GM19468 (cell line): Measurements from ENCODE around the gene RNF225.
"Not testable (repeated sequence)": the region's sequence is repeated elsewhere in the genome, so short reads cannot be mapped to it uniquely, and the experiment has no call there.

ENCODE experiments used
- ATAC-seq: cut with Tn5 transposase; IDR thresholded peaks from one replicate; pipeline ENCODE4 v1.9.1; 2021; ENCODE audit warnings: mild to moderate bottlenecking, moderate library complexity, moderate number of reproducible peaks; ENCODE audit not compliant: unreplicated experiment; ENCODE audit errors: extremely low read depth

Gene RNF225

GRCh38 chr19:58406818-58407657, 11.6 kb downstream of the RNF225 start:
- ATAC-seq, result no peak

DNA sequence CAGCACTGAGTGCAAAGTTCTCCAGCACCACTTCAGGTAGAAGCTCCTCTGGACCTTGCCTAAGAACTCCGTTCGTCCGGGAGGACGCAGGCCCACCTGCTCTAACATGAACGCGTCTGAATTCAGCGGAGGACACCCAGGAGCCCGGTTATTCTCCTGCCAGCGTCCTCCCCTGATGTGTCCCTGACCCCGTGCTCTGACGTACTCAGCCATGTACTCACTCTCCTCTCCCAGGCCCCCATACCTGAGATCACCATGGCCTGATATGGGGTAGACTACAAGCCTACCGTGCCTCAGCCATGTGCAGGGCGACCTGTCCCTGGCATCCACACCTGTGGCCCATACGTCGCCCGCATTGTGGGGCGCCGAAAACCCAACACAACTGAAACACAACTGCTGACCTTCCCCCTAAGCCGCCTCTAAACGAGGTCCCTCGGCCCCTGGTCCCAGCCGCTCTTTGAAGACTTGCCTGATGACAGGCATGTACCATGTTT, 12.2 kb downstream of the RNF225 start:
- ATAC-seq, result no peak

DNA sequence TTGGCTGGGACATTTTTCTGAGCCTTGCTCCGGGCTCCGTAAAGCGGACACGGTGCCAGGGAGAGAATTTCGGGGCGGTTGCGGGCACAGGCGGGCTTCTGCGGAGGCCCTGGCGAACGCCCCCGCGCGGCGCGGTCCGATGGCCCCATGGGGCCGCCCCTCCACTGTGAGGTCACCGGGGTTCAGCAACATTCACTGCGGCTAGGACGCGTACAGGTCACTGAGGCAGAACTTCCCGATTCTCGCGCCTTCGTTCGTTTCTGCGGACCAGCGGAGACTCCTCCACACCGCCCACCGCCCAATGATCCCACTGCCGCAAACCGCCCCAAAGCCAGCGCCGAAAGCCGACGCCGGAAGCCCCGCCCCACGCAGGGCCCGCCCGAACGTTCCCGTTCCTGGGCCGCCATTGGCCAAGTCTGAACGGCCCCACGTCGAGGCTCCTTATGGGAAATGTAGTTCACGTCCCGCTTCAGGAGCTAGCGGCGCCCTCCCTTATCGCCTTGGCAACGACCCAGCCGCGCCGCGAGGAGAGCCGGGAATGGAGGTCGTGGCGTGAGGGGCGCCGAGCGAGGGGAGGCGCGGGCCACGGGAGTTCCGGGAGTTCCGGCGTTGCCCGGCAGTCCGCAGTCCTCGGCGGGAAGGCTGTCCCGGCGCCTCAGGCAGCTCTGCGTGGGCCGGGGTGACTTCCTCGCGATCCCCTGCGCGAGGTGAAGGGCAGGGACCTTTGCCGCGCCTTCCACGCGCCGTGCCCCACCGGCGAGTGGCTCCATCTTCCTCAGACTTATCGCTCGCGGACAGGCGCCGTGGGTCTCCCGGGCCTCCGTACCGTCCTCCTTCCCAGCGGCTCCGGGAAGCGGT, 12.9 kb downstream of the RNF225 start, which contains the start of gene ZNF584:
TSS of gene ZNF584 (plus strand) at position 498 of the 858 bp plus-strand sequence. CDS start 499 bp downstream, outside the sequence.
- peak; percentile 76 for ATAC-seq

- no peak for ATAC-seq
These were observed 13.7 kb downstream of the RNF225 start for GRCh38 chr19:58409010-58409790.

DNA sequence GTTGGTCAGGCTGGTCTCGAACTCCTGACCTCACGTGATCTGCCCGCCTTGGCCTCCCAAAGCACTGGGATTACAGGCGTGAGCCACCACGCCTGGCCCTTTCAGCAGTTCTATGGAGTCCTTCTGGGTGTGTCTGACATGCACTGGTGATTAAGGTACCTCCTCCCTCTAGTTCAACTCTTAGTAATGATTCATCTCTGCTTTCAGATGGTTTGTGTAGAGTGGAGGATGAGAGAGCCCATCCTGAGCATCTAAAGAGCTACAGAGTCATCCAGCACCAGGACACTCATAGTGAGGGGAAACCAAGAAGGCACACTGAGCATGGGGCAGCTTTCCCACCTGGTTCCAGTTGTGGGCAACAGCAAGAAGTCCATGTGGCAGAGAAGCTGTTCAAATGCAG, 21.1 kb downstream of the RNF225 start:
- ATAC-seq, result no peak

GRCh38 chr19:58417071-58417470, 21.6 kb downstream of the RNF225 start:
- no peak for ATAC-seq

DNA sequence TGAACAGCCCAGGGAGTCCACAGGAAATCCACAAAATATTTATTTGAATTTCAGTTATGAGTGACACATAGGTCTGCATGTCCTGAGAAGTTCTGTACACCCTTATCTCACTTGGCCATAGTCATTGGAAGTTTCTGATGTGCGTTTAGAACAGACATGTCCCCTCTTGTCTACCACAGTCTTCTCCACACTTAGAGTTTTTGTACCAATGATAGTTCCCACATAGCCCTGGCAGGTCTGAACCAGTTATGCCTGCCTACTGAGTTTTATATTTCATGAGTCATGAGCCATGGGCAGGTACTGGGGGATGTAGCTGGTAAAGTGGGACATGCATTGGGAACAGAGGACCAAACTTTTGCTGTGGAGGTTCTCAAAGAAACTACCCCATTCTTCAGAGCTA, 33.2 kb downstream of the RNF225 start:
- ATAC-seq, result no peak

GRCh38 chr19:58429745-58430144, 34.3 kb downstream of the RNF225 start:
- ATAC-seq, result no peak

- no peak for ATAC-seq
These were observed 38.8 kb downstream of the RNF225 start for GRCh38 chr19:58434217-58434616.

DNA sequence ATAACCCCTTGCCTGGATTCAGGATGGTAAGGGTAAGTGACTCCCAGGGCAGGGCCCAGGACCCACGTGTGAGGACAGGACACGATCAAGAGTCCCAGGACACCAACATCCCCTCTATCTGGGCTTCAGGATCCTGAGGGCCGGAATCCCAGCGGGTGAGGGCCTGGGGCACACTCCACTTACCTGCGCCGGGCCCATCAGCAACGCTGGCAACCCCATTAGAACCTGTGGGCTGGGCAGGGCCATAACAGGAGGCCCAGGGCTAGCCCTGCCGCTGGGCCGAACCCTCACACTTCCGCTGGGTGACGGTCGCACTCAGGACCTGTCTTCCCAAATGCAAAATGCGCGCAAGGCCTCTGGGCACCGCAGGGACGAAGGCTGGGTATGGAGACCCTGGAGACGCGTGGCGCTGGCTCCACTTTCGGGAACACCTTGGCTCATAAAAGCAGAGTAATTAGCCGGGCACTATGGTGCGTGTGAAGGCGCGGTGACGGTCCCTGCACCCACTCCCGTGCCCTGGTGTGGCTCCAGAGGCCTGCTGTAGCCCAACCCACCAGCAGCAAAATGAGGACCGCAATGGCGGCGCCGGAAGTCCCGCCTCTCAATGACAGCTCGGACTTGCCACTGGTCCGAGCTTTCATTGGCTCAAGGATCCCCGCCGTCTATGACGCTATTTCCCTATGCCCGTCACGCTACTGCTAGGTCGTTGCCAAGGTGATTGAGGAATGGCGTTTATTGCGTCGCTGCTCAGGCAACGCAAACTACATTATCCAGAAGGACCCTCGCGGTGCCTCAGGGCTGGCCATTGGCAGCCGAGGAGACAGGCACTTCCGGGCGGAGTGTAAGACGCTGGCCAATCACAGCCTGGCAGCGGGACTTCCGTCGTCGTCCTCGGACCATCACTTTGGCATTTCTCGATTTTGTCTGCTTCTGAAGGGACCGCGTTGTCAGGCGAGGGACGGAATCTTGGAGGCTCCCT, 44.4 kb downstream of the RNF225 start, which contains the start of gene ZNF132:
TSS of gene ZNF132 (minus strand) at position 578 of the 979 bp plus-strand sequence. CDS start at position 246, 332 bp downstream.
- peak; percentile 96 for ATAC-seq

- ATAC-seq, result no peak
These were observed 45.1 kb downstream of the RNF225 start for GRCh38 chr19:58440556-58440955.

- ATAC-seq, result not testable (repeated sequence)
These were observed 47.5 kb downstream of the RNF225 start for GRCh38 chr19:58442986-58443385.
